Inflammatory macrophage treated with lipopolysaccharide for 1 hour (primary cell): ENCODE measurements around the gene ZNF138.

ENCODE experiments used
- DNase-seq, 2 donors: peaks; one replicate each; pipeline ENCODE4 v3.0.0-alpha.2; 2020 to 2022

Gene ZNF138

DNA sequence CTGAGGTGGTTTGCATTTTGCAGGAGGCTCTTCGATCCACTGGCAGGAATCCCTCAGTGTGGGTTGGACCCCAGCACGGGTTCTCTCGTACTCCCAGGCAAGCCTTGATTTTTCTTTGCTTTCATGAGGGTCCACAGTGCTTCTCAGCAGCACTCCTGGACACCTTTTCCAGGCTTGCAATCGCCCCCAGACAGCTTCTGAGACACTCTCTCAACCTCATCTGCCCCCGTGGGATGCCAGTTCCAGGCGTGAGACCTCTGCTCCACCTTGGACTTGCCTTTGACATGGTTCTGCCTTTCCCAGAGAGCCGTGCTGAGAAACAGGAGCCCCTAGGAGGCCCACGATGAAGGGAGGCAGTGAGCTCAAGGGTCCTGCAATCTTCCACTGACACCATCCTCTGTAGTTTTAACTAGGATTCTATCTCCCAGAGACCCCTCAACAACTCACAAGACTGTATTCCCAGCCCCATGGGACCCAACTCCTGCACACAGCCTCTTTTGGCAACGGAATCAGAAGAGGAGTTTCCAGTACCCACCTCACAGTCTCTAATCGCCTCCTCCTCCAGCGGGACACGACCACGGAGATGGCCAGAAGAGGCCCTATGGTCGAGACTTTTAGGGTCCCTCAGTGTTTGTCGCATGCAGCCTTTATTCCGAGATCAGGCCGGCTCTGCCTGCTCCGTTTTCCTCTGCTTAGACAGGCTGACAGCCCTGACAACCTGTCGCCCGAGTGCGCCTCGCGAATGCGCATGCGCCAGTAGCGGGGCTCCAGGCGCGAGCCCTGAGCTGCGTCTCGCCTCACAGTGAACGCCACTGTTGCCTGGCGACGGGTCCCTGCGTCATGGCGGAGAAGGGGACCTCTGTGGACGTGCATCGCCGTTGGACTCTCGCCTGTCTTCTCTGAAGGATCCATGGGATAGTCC is 82.8 kb downstream of the ZNF138 start:
- DNase-seq = no peak

DNA sequence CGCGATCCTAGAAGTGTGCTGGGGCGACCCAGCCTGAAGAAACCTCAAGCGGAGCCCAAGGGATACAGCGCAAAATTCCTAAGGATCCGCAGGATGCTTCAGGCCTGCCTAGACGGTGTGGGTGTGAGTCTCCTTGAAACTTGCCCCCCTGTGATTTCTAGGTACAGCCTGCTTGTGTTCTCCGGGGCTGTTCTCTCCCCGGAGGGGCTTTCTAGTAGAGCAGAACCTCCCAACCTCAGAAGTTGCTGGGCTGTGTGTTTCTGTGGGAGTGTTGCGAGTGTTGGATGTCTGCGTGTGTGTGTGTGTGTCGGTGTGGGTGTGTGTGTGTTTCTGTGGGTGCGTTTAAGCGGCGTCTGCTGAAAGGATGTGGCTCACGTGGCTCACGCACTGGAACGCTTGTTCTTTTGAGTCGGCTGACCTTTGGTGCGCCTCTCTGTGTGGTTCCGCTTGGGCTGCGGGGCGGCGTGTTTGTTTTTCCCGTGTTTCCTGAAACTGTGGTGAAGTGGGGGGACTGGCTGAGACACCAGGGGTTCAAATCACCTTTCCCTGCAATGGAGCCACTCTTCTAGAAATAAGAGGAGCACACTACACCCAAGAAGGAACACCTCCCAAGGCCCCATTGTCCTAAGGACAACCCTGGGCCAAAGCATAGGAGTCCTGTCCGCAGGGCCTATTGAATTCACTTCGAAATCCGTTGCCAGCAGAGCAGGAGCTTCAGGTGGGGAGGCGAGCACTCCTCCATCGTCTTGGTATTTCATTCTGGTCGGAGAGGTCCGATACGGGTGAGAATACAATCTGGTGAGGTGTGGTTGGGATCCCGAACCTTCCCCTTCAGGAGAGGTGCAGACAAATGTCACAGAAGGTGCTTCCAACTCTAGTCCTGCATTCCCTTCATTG is 83.7 kb downstream of the ZNF138 start:
- no peak for DNase-seq

DNA sequence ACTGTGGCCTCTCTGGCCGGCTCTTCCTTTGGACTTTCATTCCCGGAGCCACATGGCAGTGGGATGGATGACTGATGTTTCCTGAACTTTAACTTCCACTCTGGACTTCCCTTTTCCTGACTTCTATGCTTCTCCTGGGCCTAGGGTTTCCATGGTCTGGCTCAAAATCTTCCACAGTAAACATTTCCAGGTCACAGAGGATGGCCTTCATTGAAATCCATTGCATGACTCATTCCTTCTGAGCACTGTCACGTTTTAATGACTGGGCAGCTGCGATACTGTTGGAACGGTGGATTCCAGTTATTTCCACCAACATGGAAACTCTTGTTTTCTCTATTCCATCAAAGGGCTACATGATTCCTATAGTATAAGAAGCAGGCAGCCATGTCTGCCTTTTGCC is 84.5 kb downstream of the ZNF138 start:
- DNase-seq = no peak

DNA sequence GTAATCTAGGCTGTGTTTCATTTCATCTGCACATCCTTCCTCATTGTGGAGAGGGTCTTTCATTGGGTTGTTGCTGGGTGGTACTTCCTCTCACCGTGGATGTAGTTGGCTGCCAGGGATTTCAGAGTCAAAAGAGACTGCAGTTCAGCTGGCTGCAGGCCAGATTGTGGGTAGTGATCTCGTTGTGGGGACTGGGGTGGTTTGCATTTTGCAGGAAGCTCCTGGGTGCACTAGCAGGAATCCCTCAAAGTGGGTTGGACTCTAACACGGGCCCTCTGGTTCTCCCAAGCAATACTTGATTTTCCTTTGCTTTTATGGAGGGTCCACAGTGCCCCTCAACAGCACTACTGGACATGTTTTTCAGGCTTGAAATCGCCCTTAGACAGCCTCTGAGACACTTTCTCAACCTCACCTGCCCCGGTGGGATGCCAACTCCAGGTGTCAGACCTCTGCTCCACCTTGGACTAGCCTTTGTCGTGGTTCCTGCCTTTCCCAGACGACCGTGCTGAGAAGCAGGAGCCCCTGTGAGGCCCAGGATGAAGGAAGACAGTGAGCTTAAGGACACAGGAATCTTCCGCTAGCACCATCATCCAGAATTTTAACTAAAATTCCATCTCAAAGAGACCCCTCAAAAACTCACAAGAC is 85.0 kb downstream of the ZNF138 start:
- no peak for DNase-seq

DNA sequence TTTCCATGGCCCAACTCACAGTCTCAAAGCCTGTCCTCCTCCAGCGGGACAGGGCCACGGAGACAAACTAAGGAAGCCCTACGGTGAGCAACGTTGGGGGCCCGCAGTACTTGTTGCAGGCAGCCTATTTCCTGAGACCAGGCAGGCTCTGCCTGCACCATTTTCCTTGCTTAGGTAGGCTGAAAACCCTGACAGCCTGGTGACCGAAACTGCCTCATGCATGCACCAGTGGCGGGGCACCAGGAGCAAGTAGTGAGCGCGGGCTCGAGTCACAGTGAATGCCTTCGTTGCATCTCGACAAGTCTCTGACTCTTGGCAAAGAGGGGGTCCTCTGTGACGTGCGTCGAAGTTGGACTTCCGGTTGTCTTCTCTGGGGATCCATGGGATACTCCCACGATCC is 85.6 kb downstream of the ZNF138 start:
- DNase-seq = no peak

DNA sequence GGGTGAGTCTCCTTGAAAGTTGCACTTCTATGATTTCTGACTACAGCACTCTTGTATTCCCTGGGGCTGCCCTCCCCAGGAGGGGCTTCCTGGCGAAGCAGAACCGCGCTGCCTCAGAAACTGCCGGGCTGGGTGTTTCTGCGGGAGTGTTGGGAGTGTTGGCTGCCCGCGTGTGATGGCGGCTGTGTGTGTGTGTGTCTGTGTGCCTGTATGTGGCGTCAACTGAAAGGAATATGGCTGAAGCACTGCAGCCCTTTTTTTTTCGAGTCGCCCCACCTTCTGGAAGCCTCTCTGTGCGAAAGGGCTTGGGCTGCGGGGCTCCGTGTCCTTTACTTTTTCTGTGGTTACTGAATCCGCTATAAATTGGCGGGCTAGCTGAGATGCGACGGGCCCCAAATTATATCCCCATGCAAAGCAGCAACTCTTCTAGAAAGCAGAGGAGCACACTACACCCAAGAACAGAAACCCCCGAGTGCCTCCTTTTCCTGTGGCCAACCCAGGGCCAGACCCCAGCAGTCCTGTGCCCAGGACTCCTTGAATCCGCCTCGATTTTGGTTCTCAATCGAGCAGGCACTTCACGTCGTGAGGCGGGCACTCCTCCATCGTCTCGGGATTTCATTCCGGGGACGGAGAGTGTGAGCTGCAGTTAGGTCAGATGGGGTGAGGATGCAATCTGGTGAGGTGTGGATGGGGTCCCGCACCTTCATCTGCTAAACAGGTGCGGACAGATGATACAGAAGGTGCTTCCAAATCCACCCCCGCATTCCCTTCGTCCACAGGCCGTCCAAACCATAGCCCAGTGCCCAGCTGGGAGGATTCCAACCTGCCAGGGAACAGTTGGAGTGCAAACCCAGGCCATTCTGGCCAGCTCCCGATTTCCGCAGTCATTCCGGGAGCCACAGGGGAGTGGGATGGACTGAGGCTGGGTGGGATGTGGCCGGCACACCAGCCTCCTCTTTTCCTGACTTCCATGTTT is 86.4 kb downstream of the ZNF138 start:
- no peak for DNase-seq

DNA sequence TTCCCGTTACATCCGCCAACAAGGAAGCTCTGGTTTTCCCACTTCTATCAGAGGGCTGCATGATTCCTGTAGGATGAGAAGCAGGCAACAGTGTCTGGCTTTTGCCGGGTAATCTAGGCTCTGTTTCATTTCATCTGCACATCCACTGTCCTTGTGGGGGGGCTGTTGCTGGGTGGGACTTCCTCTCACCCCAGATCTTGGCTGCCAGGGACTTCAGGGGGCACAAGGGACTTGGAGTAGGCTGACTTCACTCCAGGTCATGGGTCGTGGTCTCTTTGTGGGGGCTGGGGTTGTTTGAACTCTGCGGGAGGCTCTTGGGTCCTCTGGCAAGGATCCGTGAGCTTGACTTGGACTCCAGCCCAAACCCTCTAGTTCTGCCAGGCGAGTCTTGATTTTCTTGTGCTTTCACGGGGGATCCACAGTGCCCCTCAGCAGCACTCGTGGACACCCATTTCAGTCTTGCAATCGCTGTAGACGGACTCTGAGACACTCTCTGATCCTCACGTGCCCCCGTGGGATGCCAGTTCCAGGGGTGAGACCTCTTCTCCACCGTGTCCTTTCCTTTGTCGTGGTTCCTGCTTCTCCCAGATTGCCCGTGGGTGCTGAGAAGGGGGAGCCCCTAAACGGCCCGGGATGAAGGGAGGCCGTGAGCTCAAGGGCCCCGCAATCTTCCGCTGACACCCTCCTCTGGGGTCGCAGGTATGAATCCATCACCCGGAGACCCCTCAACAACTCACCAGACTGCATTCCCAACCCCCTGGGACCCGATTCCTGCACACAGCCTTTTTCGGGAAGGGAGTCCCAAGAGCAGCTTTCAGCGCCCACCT is 87.4 kb downstream of the ZNF138 start:
- DNase-seq = no peak

DNA sequence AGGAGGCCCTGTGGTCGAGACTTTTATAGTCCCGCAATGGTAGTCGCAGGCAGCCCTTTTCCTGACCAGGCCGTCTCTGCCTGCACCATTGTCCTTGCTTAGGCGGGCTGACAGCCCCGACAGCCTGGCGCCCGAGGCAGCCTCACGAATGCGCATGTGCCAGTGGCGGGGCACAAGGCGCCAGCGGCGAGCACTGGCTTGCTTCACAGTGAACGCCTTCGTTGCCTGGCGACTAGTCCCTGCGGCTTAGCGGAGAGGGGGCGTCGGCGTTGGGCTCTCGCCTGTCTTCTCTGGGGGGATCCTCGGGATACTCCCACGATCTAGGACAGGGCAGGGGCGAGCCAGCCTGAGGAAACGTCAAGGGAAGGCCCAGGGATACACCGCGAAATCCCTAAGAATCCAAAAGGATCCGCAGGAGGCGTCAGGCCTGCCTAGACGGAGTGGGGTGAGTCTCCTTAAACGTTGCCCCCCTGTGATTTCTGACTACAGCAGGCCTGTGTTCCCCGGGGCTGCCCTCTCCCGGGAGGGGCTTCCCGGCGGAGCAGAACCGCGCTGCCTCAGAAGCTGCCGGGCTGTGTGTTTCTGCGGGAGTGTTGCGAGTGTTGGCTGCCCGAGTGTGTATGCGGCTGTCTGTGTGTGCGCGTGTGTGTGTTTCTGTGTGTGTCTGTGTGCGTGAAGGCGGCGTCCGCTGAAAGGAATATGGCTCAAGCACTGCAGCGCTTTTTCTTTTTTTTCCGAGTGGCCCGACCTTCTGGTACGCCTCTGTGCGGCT is 88.3 kb downstream of the ZNF138 start:
- DNase-seq = no peak
